Measurements from ENCODE around the gene MBL2. TPM values are rescaled to one million over a fixed set of nuclear protein-coding genes. Genes with fewer than 3 reads are reported as not detected.

The MBL2 gene
- not detected for total RNA-seq
- polyA plus RNA-seq: not detected

- Histone ChIP-seq H3K36me3 (no peaks in the 10 kb centered on the region), H3K4me1 (no peaks in the 10 kb centered on the region), H3K27ac (no peak within 1 kb of the TSS), H3K27me3 (no peaks in the 10 kb centered on the region), H3K9me3 (no peaks in the 10 kb centered on the region), H3K4me3 (no peak within 1 kb of the TSS)
- intact Hi-C loops (cut with DNase I): no loop called here
- TF ChIP-seq POLR2A (IDR thresholded peaks at IDR 0.05): no peak
- no peak for TF ChIP-seq POLR2AphosphoS5 (IDR thresholded peaks at IDR 0.05)
- no peak for TF ChIP-seq EP300 (IDR thresholded peaks at IDR 0.05)
- TF ChIP-seq CTCF (IDR thresholded peaks at IDR 0.05): no peak
- no peak for DNase-seq
- 87 to 90% methylated on average over 3 of the region's 3 CpGs for WGBS, 2 donors
Measured at GRCh38 chr10:52772623-52773022, at the start of gene MBL2. Gene MBL2, minus strand, starts transcription at chr10:52772784. Its CDS starts 1,149 bp downstream, at chr10:52771635.

GRCh38 chr10:52820309-52820708 lies 47.7 kb upstream of the MBL2 start:
- no peak overlapping the region for H3K4me3 ChIP-seq
- no peak for TF ChIP-seq POLR2AphosphoS5 (IDR thresholded peaks at IDR 0.05)
- TF ChIP-seq EP300 (IDR thresholded peaks at IDR 0.05): no peak
- no peak for TF ChIP-seq CTCF (IDR thresholded peaks at IDR 0.05)
- no peak for TF ChIP-seq POLR2A (IDR thresholded peaks at IDR 0.05)
- H3K4me1 ChIP-seq: no peaks in the 10 kb centered on the region
- no peaks in the 10 kb centered on the region for H3K9me3 ChIP-seq
- 24 to 61% methylated on average over 1 of the region's 1 CpG for WGBS, 2 donors
- no peak overlapping the region for H3K27ac ChIP-seq
- intact Hi-C loops (cut with DNase I): no loop called here
- no peaks in the 10 kb centered on the region for H3K27me3 ChIP-seq
- no peak for DNase-seq
- H3K36me3 ChIP-seq: no peaks in the 10 kb centered on the region

- Histone ChIP-seq H3K27ac (no peak overlapping the region), H3K4me3 (no peak overlapping the region), H3K27me3 (no peaks in the 10 kb centered on the region), H3K36me3 (no peaks in the 10 kb centered on the region), H3K9me3 (no peaks in the 10 kb centered on the region), H3K4me1 (no peaks in the 10 kb centered on the region)
- WGBS, 2 donors: 20 to 47% methylated on average over 3 of the region's 3 CpGs
- intact Hi-C loops (cut with DNase I): no loop called here
- TF ChIP-seq POLR2AphosphoS5 (IDR thresholded peaks at IDR 0.05) (no peak), POLR2A (IDR thresholded peaks at IDR 0.05) (no peak), EP300 (IDR thresholded peaks at IDR 0.05) (no peak), CTCF (IDR thresholded peaks at IDR 0.05) (no peak)
- no peak for DNase-seq
Measured at GRCh38 chr10:52818019-52818418, 45.4 kb upstream of the MBL2 start.

- no peaks in the 10 kb centered on the region for H3K27me3 ChIP-seq
- WGBS, 2 donors: 36 to 73% methylated on average over 5 of the region's 5 CpGs
- DNase-seq: no peak
- H3K9me3 ChIP-seq: no peaks in the 10 kb centered on the region
- intact Hi-C loops (cut with DNase I): no loop called here
- no peaks in the 10 kb centered on the region for H3K36me3 ChIP-seq
- no peak overlapping the region for H3K4me3 ChIP-seq
- H3K4me1 ChIP-seq: no peaks in the 10 kb centered on the region
- TF ChIP-seq EP300 (IDR thresholded peaks at IDR 0.05): no peak
- no peak for TF ChIP-seq POLR2A (IDR thresholded peaks at IDR 0.05)
- no peak for TF ChIP-seq POLR2AphosphoS5 (IDR thresholded peaks at IDR 0.05)
- TF ChIP-seq CTCF (IDR thresholded peaks at IDR 0.05): no peak
- no peak overlapping the region for H3K27ac ChIP-seq
Measured at GRCh38 chr10:52814506-52814905, 41.9 kb upstream of the MBL2 start.

- no peak for TF ChIP-seq CTCF (IDR thresholded peaks at IDR 0.05)
- no peak for TF ChIP-seq POLR2A (IDR thresholded peaks at IDR 0.05)
- TF ChIP-seq EP300 (IDR thresholded peaks at IDR 0.05): no peak
- no peak for TF ChIP-seq POLR2AphosphoS5 (IDR thresholded peaks at IDR 0.05)
- no peak for DNase-seq
- H3K4me3 ChIP-seq: no peak overlapping the region
- no peaks in the 10 kb centered on the region for H3K4me1 ChIP-seq
- H3K27ac ChIP-seq: no peak overlapping the region
- no peaks in the 10 kb centered on the region for H3K36me3 ChIP-seq
- no peaks in the 10 kb centered on the region for H3K27me3 ChIP-seq
- H3K9me3 ChIP-seq: no peaks in the 10 kb centered on the region
- intact Hi-C loops (cut with DNase I): no loop called here
Measured at GRCh38 chr10:52811776-52812175, 39.2 kb upstream of the MBL2 start.

Measured in sigmoid colon (tissue), 7 donors.